ENCODE measurements around the gene ASB2. TPM values are rescaled to one million over a fixed set of nuclear protein-coding genes. Genes with fewer than 3 reads are reported as not detected.

Gene ASB2
- total RNA-seq, 1 donor from 2014 or later = 0.35 TPM

DNA sequence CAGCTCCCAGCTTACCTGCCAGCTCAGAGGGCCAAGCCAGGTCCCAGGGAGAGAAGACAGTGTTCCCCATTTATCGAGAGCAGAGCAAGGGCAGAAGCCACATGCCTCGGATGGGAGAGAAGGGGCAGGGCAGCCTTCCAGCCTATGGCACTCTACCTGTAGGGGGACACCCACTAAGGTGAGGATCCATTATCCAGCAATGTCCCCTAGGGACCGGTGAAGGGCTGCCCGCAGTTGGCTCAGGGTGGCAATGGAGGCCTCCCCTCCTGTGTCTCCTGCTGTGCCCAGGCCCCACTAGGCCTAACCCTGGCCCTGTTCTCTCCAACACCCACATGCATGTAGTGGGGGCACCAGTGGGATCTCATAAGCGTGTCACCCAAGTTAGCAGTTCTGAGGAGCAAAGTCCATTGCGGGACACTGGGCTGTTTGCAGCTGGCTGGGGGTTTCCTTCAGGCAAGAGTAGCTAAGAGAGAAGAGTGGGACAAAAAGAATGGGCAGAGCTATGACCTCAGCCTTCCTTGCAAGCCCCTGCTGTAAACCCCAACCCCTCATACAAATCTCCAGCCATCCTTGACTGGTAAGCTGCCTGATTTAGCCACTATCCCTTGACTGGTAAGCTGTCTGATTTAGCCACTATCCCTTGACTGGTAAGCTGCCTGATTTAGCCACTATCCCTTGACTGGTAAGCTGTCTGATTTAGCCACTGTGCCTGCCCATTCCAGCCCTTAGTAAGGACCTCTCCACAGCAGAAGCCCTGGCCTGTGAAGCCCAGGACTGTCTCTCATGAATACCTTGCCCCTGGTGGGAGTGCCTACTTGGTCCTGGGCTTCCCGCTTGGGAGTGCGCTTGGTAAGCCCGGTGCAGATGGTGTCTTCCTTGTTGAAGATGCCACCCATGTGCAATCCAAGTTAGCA, 5.2 kb upstream of the ASB2 start:
- no peak for DNase-seq (ENCODE audit: extremely low read depth, low read depth, low spot score)

DNA sequence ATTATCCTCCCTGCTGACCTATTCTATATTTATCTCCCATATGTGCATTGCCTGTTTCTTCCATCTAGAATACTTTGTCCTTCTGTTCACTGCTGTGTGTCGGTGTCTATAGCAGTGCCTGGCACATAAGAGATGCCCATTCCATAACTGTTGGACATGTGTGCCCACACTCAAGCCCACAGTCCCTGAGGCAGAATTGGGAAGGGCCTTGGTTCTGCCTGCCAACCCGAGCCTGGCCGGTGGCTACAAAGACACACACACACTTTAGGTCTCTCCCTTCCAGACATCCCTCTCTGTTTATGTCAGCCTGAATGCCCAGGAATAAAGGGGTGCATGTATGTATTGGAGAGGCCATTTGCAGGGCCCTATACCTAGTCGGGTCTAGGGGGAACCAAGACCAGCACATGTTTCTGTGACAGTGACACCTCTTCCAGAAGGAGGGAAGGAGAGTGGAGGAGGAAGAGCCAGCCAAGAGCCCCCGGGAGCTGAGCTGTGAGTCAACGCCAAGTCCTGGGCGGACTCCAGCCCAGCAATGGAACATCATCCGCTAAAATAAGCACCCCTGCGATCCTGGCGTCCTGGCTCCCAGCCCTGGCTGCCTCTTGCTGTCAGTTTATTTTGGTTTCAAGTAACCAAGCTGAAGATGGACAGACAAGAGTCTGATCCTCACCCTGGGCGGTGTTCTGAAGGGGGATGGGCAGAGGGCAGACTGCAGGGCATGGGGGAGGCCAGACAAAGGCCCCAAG, 4.3 kb upstream of the ASB2 start:
- DNase-seq (ENCODE audit: extremely low read depth, low read depth, low spot score) = no peak

DNA sequence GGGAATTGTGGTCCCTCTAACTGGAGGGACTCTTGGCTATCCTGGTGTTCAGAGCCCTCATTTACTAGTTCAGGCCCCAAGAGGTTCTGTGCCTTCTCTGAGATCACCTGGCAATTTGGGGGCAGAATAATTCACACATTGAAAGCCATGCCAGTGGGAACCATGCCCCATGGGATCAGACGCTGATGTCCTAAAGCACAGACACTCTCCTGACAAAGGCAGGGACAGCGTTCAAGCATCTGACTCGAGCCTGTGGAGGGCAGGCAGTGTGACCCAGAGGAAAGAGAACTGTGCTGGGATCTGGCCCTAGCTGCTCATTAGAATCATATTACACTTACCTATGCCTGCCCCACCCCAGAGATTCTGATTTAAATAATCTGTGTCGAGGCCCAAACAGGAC, 2.4 kb upstream of the ASB2 start:
- DNase-seq (ENCODE audit: extremely low read depth, low read depth, low spot score) = no peak

DNA sequence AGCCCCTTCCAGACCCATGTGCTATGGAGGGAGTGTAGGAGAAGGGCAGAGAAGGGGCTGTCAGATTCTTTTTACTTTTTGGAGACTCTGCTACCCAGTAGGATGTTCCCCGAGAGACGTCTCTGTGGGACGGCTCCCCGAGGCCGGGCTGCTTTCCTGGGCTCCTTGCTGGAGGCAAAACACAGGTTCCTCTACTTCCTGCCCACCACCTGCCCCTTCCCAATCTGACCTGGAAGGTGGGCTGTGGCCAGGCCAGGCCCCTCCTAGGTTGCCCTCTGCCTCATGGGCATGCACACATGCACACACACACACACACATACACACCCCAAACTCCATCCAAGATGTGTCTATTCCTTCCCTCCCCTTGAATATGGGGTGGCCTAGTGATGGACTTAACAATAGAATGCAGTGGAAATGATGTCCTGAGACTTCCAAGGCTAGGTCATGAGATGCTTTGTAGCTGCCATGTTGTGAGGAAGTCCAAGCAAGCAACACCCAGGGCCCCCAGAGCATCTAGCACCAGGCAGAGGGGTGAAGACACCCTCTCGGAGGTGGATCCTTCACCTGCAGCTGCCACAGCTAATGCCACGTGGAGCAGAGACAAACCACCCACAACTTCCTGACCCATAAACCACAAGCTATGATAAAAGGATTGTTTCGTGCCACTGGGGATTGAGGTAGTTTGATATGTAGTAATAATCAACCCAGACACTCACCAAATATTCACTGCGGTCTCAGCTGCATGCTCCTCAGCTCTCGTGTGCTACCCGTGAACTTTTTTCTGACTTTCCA, 1.6 kb upstream of the ASB2 start:
- DNase-seq (ENCODE audit: extremely low read depth, low read depth, low spot score) = no peak

DNA sequence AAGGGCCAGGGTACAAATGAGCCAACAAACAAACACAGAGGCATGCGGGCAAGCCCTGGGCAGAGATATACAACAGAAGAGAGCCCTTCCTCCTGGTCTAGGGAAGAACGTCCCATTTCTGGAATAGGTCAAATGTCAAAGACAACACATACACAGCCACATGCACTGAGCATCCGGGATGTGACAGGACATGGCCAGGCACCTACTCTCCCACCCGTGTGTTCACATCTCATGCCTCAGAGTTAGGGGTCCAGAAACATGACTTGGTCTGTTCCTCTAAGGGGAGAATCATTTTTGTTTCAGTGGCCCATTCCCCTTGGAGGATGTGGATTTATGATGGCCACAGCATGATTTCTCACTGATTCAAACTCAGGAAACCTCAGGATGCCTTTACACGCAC, 801 bp upstream of the ASB2 start:
- DNase-seq (ENCODE audit: extremely low read depth, low read depth, low spot score) = no peak

DNA sequence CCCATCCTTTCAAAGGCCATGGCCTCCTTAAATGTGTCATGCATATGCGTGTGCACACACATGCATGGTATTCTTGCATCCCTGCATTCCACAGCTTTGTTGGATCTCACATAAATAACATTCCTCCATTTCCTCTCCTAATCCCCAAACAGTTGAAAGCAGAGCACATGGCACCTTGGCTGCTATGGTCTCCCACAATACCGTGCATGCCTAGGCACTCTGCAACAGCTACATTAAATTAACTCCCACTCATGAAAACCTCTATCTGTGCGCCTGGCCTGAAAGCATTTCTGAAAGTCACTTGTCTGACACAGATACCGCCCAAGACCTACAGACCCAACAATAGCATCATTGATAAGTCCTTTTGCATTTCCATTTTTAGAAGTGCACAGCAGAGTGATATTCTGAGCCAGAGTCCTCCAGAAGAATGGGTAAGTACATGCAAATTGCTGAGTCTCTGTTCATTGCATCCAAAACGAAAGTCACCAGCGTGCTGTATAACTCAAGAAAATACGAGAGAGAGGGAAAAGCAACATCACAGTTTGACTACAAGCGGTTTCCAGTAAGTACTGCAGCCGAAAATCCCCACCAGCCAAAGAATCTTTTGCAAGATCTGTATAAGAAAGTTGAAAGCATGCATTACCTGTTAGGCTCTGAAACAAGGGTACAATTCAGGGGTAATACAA, 436 bp downstream of the ASB2 start:
- no peak for DNase-seq (ENCODE audit: extremely low read depth, low read depth, low spot score)

DNA sequence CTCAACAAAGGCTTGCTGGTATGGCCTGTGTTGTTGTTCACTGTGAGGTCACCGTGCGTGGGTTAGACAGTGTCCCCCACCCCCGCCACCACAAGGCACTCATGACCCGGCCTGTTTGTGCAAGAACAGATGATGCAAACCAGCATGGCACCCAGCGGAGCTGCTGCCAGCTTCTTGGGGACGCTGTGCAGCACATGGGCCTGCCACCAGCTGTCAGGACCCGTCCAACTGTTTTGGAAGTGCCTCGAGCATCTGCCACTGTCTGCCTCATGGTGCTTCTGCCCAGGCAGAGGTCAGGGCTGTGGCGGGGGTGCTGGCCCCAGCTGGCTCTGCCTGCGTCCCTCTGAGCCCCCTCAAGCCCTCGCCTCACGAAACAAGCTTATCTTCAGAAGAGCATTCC, 1.5 kb downstream of the ASB2 start:
- no peak for DNase-seq (ENCODE audit: extremely low read depth, low read depth, low spot score)

DNA sequence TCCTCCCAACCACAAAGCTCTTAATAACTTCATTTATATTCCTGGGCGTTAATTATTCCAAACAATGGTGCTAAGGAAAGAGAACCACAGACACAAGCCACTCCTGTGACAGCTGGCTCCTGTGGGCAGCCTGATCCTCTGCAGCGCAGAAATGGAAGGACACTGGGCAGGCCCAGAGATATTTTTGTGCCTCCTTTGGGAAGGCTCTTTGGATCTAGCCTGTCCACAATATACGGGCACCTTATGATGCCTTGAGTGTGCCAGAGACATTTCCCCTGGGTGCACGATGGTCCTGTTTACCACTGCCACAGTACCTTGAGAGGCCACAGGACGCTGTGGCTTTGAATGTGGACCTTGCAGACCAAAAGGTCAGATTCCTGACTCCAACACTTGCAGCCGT, 2.1 kb downstream of the ASB2 start:
- DNase-seq (ENCODE audit: extremely low read depth, low read depth, low spot score) = no peak

DNA sequence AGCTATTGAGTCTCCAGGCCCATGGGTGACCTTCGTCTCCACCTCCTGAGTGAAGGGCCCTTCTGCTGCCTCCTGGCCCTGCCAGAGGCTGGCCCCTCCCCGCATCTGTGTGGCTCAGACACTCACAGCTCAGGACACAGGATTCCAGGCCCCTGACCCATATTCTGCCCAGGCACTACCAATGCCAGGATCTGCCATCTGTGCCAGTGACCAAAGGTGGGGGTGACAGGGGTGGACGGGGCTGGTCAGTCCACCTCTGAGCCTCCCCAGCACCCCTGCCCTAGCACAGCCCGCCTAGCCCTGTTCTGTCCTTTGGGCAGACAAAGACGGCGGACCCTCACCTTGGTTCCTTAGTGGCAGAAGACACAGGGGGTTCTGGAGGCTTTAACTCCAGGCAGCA, 2.8 kb downstream of the ASB2 start:
- no peak for DNase-seq (ENCODE audit: extremely low read depth, low read depth, low spot score)

DNA sequence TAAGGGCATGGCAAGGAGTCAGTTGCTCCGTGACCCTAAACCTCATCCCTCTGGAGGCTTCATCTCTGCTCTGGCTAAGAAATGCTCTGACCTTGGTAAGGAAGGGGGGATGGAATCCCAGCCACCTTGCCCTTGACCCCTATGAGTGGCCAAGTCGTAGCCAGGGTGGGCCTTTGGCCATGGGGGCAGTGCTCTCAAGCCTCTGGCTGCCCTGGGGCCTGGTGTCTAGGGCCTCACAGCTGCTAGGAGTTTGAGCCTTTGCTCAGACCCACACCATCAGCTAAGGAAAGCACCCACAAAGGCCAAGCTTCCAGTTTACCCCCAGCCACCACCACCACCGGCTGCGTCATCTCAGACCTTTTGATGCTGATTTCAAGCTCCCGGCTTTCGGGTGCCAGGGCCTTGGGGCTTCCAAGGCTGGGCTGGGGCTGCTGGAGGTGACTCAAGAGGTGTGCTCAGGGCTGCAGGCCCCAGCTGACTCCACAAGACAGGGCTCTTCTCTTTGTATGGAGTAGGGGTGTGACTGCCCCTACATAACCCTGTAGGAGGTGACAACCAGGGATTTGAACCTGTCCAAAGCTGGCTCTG, 3.7 kb downstream of the ASB2 start:
- DNase-seq (ENCODE audit: extremely low read depth, low read depth, low spot score) = no peak

DNA sequence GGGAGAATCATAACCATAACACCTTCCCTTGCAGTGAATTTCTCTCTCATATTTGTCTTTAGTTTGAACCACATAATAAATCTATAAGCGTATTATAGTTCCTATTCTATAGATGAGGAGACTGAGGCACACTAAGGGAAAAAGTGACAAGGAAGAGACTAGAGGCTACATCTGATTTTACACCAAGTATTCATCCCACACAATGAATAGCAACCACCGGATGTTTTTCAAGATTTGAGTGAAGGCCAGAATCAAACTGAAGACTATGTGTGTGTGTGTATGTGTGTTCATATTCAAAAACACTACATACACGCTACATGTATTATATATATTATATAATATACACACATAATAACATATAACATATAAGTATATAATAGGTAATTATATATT, 4.7 kb downstream of the ASB2 start:
- no peak for DNase-seq (ENCODE audit: extremely low read depth, low read depth, low spot score)

DNA sequence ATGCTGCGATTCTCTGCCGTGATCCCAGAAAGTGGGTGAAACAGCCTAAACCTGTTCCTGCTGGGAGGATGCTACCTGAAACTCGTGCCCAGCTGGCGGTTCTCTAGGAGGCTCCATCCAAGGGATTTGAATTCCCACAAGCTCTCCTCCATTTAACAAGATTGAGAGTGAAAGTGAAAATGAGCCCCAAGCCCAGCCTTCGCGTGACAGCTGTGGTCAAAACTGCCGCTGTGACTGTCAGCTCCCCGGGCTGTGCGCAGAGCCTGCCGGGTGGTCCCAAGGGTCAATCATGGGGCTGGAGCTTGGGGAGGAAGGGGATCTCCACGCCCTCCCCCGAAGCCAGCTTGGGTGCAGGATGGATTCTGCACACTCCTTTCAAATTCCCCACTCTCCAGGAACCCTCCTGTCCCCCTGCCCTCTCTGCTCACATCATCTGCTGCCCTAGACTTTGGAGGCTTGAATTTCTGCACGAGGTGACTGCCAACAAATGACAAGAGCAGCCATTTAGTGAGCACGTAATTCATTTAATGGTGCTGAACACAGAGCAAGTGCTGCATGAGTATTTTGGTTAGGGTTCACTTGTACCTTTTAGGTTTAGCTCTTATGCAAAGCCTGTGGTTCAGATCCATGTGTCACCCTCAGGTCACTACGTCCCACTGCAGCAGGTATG, 5.3 kb downstream of the ASB2 start:
- no peak for DNase-seq (ENCODE audit: extremely low read depth, low read depth, low spot score)

DNA sequence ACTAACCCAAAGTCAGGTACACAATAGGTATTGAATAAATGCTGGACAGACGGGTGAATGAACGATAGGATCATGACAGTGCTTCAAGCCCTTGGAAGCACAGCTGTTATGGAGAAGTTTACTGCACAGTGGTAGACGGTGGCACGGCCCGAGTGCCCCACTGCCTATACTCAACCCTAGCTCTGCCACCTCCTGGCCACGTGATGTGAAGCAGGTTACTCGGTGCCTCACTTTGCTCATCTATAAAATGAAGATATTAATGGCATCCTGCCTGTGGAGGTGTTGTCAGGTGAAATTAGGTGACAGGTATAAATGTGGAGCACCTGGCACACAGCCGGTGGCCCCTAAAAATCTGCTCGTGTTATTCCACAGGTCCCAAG, 5.8 kb downstream of the ASB2 start:
- no peak for DNase-seq (ENCODE audit: extremely low read depth, low read depth, low spot score)

DNA sequence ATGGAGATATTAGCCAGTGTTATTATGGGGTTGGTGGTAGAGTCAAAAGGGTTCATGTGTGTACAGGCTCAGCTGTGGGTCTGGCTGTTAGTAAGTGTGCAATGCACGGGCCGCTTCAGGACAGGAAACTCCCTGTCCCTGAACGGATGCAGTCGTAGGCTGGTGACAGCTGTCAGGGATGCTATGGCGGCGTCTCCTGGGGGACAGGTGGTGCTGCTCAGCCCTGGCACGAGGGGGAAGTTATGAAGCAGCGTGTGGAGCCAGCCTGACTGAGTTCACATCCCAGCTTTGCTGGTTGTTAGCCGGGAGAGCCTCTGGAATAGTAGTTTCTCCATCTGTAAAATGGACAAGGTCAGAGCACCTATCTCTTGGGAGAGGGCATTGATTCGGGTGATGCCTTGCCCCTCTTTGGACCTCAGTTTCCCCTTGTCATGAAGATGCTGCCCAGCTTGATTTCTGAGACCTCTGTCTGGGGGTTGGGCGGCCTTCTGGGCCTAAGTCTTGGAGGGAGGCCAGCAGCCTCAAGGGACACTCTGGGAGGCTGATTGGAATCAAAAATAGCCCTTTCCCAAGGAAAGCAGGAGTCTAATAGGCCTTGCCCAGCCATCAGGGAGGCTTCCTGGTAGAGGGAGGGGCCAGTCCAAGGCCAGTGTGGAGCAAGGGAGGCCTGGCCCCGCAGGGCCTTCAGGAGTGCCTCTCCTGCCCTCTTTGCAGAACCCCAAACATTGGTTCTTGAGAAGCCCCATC, 7.1 kb downstream of the ASB2 start:
- DNase-seq (ENCODE audit: extremely low read depth, low read depth, low spot score) = no peak

DNA sequence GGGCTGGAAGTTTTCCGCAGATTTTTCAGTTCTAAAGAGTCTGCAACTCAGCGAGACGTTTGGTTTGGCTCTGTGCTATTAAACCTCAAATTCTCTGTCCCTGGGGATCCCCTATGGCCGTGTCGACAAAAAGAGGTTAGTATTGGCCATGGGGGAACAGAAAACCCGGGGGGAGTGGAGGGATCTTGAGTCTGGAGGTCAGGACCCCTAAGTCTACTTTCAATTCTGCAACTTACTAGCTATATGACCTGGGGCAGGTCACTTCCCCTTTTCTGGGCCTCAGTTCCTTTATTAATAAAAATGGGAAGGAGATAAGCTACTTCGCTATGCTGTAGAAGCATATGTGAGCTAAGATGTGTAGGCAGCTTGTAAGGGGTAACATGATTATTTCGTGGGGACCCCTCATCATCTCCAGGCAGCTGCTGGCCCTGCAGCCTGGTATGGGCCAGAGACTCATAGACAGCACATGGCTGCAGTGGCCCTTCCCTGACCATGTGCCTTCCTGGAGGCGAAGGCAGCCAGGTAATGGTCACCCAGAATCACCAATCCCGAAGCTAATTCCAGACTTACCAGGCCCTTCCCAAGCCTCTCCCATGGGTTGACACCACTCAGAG, 8.6 kb downstream of the ASB2 start:
- no peak for DNase-seq (ENCODE audit: extremely low read depth, low read depth, low spot score)

DNA sequence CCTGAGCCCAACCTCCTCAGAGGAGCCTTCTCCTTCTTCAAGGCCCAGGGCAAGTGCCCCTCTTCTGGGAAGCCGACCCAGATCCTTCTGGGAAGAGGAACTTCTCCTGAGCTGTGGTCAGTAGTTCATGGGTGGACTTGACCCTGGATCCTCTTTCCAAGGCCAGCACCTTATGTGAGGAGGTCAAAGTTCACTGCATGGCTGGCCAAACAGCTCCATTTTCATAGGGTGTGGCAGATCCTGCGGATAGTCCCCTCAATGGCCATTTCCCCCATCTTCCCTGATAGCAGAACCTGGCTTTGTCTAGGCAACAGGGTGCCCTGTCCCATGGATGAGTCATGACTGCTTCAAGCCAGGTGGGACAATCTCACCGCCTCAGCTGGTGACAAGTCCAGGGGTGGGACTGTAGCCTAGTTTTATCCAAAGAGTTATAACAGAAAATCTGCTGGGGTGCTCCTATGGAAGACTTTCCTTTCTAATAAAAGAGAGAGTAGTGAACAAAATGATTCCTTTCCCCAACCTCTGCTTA, 10.4 kb downstream of the ASB2 start:
- DNase-seq (ENCODE audit: extremely low read depth, low read depth, low spot score) = no peak

DNA sequence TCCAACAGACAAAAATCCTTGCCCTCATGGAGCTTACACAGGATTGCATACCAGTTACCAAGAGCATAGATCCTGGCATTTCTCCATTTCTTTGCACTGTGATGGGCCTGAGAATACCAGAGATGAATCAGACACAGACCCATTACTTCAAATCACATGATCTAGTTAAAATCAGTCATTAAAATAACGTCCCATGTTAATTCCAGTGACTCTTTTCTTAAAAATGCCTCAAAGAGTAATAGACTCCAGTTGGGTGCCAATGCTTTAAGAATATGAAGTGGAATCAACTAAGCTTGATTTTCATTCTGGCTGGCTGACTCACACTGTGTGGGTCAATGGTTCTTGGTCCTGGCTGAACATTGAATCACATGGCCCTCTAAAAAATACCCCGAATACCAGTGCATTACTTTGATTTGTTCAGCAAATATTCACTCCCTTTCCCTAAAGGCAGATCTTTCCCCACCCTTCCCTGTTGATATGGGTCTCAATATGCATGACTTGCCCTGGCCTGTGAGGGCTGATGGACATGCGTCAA, 11.0 kb downstream of the ASB2 start:
- no peak for DNase-seq (ENCODE audit: extremely low read depth, low read depth, low spot score)

DNA sequence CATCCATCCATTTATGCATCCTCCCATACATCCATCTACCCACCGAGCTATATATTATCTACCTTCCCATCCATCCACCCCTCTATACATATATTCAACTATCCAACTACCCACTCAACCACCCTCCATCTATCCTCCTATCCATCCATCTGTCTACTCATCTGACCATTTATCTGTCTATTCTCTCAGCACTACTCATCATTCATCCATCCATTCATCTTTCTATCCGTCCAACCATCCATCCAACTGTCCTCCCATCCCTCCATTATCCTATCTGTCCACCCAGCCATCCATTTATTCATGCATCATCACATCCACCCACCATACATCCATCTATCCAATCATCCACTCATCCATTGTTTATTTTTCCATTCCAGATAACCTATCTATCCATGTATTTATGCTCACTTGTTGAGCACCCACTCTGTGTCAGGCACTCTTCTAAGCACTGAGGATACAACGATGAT, 11.5 kb downstream of the ASB2 start:
- DNase-seq (ENCODE audit: extremely low read depth, low read depth, low spot score) = no peak
